Measurements from ENCODE around the gene BEND5. TPM values are rescaled to one million over a fixed set of nuclear protein-coding genes. Genes with fewer than 3 reads are reported as not detected.

BEND5 gene
- total RNA-seq, 1 donor from 2014 or later = 10.6 TPM

DNA sequence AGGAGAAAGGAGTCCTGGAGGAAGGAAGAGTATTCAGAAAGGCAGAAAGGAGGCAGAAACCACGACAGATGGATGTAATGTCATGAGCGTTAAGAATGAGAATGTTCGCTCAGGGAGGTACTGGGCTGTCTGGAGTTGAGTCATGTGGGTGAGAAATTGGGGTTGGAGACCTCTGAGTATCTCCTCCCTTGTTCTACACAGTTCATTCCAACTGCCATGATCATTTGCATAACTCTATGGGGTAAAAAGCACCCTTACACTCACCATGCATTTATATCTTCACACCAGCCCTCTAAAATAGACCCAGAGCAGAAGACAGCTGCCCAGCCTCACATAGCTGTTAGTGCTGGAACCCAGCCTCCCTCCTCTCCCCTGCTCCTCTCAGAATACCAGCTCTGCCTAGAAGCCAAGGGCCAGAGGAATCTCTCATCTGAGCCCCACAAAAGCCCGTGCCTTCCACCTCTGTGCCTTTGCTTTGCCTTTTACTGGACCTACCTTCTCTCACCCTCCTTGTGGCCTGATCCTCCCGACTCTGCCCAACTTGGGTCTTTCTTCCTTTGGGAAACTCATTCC, 85.2 kb downstream of the BEND5 start:
- no peaks in the 10 kb centered on the region for H3K36me3 Mint-ChIP-seq
- H3K27ac Mint-ChIP-seq = peak overlapping the region; percentile 5
- no peaks in the 10 kb centered on the region for H3K9me3 Mint-ChIP-seq
- peaks cover 39% of the 10 kb centered on the region for H3K27me3 Mint-ChIP-seq
- DNase-seq (ENCODE audit: extremely low spot score, unreplicated experiment) = no peak
- TF ChIP-seq CTCF (conservative IDR thresholded peaks at IDR 0.05) = no peak
- no peak overlapping the region for H3K4me3 Mint-ChIP-seq
- no peaks in the 10 kb centered on the region for H3K4me1 Mint-ChIP-seq (ENCODE audit: unreplicated experiment)

DNA sequence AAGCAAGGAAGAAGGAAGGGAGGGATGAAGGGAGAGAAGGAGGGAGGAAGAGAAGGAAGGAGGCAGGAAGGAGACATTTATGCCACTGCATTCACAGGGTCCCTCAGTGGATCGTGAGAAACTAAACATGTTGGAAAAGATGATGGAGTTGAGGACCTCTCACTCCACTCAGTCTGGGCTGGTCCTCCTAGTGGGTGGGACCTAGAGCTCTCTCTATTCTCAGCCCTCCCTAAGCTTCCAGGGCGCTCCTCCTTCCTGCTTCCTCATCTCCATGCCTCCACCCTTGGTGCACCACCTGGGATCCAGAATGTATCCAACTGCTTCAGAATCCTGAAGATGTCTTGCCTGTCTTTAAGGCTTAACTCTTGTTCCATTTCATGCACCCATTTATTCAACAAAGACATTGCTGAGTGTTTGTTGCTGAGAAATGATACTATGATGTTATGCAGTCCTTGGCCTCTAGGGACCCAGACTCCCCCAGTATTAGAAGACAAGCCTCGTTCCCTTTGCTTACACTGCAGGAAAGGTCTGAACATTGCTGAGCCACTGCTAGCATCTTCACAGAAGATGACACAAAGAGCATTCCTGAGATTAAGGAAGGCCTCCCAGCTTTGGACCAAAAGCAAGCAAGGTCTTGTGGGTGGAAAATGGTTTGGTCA, 88.5 kb downstream of the BEND5 start:
- DNase-seq (ENCODE audit: extremely low spot score, unreplicated experiment) = no peak
- peaks cover 4% of the 10 kb centered on the region for H3K4me1 Mint-ChIP-seq (ENCODE audit: unreplicated experiment)
- H3K36me3 Mint-ChIP-seq = no peaks in the 10 kb centered on the region
- H3K9me3 Mint-ChIP-seq = no peaks in the 10 kb centered on the region
- H3K4me3 Mint-ChIP-seq = no peak overlapping the region
- no peak overlapping the region for H3K27ac Mint-ChIP-seq
- TF ChIP-seq CTCF (conservative IDR thresholded peaks at IDR 0.05) = peak; percentile 59
- H3K27me3 Mint-ChIP-seq = peaks cover 25% of the 10 kb centered on the region

- no peak overlapping the region for H3K27ac Mint-ChIP-seq
- no peak for DNase-seq (ENCODE audit: extremely low spot score, unreplicated experiment)
- peaks cover 4% of the 10 kb centered on the region for H3K4me1 Mint-ChIP-seq (ENCODE audit: unreplicated experiment)
- H3K9me3 Mint-ChIP-seq = no peaks in the 10 kb centered on the region
- no peak for TF ChIP-seq CTCF (conservative IDR thresholded peaks at IDR 0.05)
- H3K27me3 Mint-ChIP-seq = peaks cover 17% of the 10 kb centered on the region
- no peak overlapping the region for H3K4me3 Mint-ChIP-seq
- H3K36me3 Mint-ChIP-seq = no peaks in the 10 kb centered on the region
These were observed 89.2 kb downstream of the BEND5 start for GRCh38 chr1:48687282-48688045.

GRCh38 chr1:48686159-48686558, 90.5 kb downstream of the BEND5 start:
- no peak for TF ChIP-seq CTCF (conservative IDR thresholded peaks at IDR 0.05)
- H3K4me1 Mint-ChIP-seq (ENCODE audit: unreplicated experiment) = peaks cover 4% of the 10 kb centered on the region
- no peak for DNase-seq (ENCODE audit: extremely low spot score, unreplicated experiment)
- no peaks in the 10 kb centered on the region for H3K9me3 Mint-ChIP-seq
- H3K27ac Mint-ChIP-seq = no peak overlapping the region
- no peaks in the 10 kb centered on the region for H3K36me3 Mint-ChIP-seq
- peaks cover 12% of the 10 kb centered on the region for H3K27me3 Mint-ChIP-seq
- H3K4me3 Mint-ChIP-seq = no peak overlapping the region

DNA sequence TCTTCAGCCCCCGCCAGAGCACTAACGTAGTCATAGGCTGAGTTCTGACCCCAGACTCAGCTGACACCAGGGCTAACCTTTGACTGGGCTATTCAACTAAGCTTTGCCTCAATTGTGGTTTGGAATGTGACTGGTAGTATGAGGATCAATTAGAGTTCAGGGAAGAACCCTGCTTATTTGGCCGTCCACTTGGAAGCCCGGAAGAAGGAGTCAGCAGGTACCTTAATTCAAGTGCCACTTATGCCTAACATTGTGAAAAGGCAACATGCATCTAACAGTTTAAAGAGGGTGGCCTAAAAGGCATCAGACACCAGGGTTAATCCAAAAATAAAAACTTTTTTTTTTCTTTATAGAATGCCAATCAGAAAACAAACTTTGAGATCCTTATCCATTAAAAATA, 92.3 kb downstream of the BEND5 start:
- TF ChIP-seq CTCF (conservative IDR thresholded peaks at IDR 0.05) = no peak
- no peak for DNase-seq (ENCODE audit: extremely low spot score, unreplicated experiment)
- peaks cover 15% of the 10 kb centered on the region for H3K4me1 Mint-ChIP-seq (ENCODE audit: unreplicated experiment)
- H3K27me3 Mint-ChIP-seq = peaks cover 13% of the 10 kb centered on the region
- no peak overlapping the region for H3K4me3 Mint-ChIP-seq
- H3K27ac Mint-ChIP-seq = no peak overlapping the region
- no peaks in the 10 kb centered on the region for H3K36me3 Mint-ChIP-seq
- H3K9me3 Mint-ChIP-seq = no peaks in the 10 kb centered on the region

All from type B pancreatic cell (in vitro differentiated cells).